Measurements from ENCODE around the gene RABGAP1.
A peak's percentile ranks its signal among the peaks of the same experiment; 100 is the strongest.

Gene RABGAP1

GRCh38 chr9:122955961-122956360 is 15.1 kb downstream of the RABGAP1 start:
- Histone ChIP-seq H3K4me1 (ENCODE audit: control insufficient read depth, insufficient read depth, low read length) (no peaks in the 10 kb centered on the region), H3K27ac (ENCODE audit: extremely low read depth, low read depth, low read length) (no peak overlapping the region), H3K36me3 (ENCODE audit: control insufficient read depth in 2 of 2, insufficient read depth in 1 of 2, low read length in 2 of 2) (peaks cover 4 to 17% of the 10 kb centered on the region in 2 experiments; a peak in 2 of 3 replicates), H3K4me3 (ENCODE audit: low read depth, low read length) (no peak overlapping the region), H3K9me3 (ENCODE audit: control insufficient read depth, insufficient read depth, low read depth, low read length) (no peaks in the 10 kb centered on the region)
- no peak for TF ChIP-seq ZNF571 (tag by site-specific recombination; IDR thresholded peaks at IDR 0.05)
- no peak for TF ChIP-seq ZNF521 (tag by site-specific recombination; IDR thresholded peaks at IDR 0.05)
- no peak for TF ChIP-seq KLF9 (tag by site-specific recombination; IDR thresholded peaks at IDR 0.05; ENCODE audit: low read depth)
- no peak for TF ChIP-seq ZNF501 (tag by site-specific recombination; IDR thresholded peaks at IDR 0.05)
- no peak for TF ChIP-seq ZNF658 (tag by site-specific recombination; IDR thresholded peaks at IDR 0.05)
- POLR2A ChIA-PET: interaction anchor here (5.2 kb wide), 1 partner anchor 15 kb away, joined by 24 read pairs; the partner anchor contains the start of gene RABGAP1
- CTCF ChIA-PET: interaction anchor here (0.7 kb wide), 1 partner anchor 584 kb away, joined by 3 read pairs; no protein-coding TSS in a partner anchor

- H3K9me3 ChIP-seq (ENCODE audit: control insufficient read depth, insufficient read depth, low read depth, low read length): no peaks in the 10 kb centered on the region
- H3K4me1 ChIP-seq (ENCODE audit: control insufficient read depth, insufficient read depth, low read length): no peaks in the 10 kb centered on the region
- H3K4me3 ChIP-seq (ENCODE audit: low read depth, low read length): no peak overlapping the region
- POLR2A ChIA-PET: interaction anchor here (1.8 kb wide), 1 partner anchor 21 kb away, joined by 12 read pairs; the partner anchor contains the start of gene RABGAP1
- peaks cover 12 to 39% of the 10 kb centered on the region in 2 experiments for H3K36me3 ChIP-seq (ENCODE audit: control insufficient read depth in 2 of 2, insufficient read depth in 1 of 2, low read length in 2 of 2)
- CTCF ChIA-PET: interaction anchor here (0.9 to 1.1 kb wide), 2 partner anchors 31 to 57 kb away, joined by 3 to 5 read pairs; no protein-coding TSS in a partner anchor
- no peak overlapping the region for H3K27ac ChIP-seq (ENCODE audit: extremely low read depth, low read depth, low read length)
- TF ChIP-seq, protein P1, sequence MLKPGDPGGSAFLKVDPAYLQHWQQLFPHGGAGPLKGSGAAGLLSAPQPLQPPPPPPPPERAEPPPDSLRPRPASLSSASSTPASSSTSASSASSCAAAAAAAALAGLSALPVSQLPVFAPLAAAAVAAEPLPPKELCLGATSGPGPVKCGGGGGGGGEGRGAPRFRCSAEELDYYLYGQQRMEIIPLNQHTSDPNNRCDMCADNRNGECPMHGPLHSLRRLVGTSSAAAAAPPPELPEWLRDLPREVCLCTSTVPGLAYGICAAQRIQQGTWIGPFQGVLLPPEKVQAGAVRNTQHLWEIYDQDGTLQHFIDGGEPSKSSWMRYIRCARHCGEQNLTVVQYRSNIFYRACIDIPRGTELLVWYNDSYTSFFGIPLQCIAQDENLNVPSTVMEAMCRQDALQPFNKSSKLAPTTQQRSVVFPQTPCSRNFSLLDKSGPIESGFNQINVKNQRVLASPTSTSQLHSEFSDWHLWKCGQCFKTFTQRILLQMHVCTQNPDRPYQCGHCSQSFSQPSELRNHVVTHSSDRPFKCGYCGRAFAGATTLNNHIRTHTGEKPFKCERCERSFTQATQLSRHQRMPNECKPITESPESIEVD (tag by site-specific recombination; IDR thresholded peaks at IDR 0.05): no peak
- peak; percentile 61 for TF ChIP-seq SETDB1 (IDR thresholded peaks at IDR 0.05; ENCODE audit: insufficient read length, low read length)
- TF ChIP-seq KLF16 (tag by site-specific recombination; IDR thresholded peaks at IDR 0.05): no peak
These were observed 20.3 kb downstream of the RABGAP1 start for GRCh38 chr9:122961139-122961538.

DNA sequence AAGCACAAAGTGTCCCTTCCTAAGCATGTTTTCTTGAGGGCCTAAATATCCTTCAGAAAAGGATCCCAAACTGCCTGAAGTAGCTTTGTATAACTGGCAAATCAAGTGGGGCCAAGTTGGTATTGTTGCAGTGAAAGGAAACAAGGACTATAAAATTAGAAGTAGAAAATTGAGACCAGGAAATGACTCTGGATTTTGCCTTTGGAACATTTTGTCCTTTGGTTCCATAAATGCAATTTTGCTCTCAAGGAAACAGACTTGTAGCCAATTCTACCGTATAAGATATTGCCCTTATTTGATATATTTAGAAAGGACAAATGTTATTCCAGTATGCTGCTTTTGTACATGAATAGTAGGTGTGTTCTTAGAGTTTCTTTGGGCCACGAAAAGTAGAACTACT is 34.4 kb downstream of the RABGAP1 start:
- no peak overlapping the region for H3K4me3 ChIP-seq (ENCODE audit: low read depth, low read length)
- TF ChIP-seq ZNF114 (tag by site-specific recombination; IDR thresholded peaks at IDR 0.05): no peak
- H3K27ac ChIP-seq (ENCODE audit: extremely low read depth, low read depth, low read length): no peak overlapping the region
- POLR2A ChIA-PET: no interaction called here
- CTCF ChIA-PET: interaction anchor here (0.9 kb wide), 1 partner anchor 16 kb away, joined by 3 read pairs; no protein-coding TSS in a partner anchor
- no peaks in the 10 kb centered on the region for H3K4me1 ChIP-seq (ENCODE audit: control insufficient read depth, insufficient read depth, low read length)
- no peaks in the 10 kb centered on the region for H3K9me3 ChIP-seq (ENCODE audit: control insufficient read depth, insufficient read depth, low read depth, low read length)
- peaks cover 8 to 34% of the 10 kb centered on the region in 2 experiments; a peak in 2 of 3 replicates for H3K36me3 ChIP-seq (ENCODE audit: control insufficient read depth in 2 of 2, insufficient read depth in 1 of 2, low read length in 2 of 2)

GRCh38 chr9:122978601-122979000 is 37.8 kb downstream of the RABGAP1 start:
- TF ChIP-seq ZNF184 (tag by site-specific recombination; IDR thresholded peaks at IDR 0.05) (no peak), ZNF416 (tag by site-specific recombination; IDR thresholded peaks at IDR 0.05) (no peak), ZNF792 (tag by site-specific recombination; IDR thresholded peaks at IDR 0.05) (no peak), OSR2 (tag by site-specific recombination; IDR thresholded peaks at IDR 0.05) (no peak), ZBTB17 (tag by site-specific recombination; IDR thresholded peaks at IDR 0.05) (no peak), ZNF658 (tag by site-specific recombination; IDR thresholded peaks at IDR 0.05) (no peak), ZNF664 (tag by site-specific recombination; IDR thresholded peaks at IDR 0.05) (no peak), ZNF791 (tag by site-specific recombination; IDR thresholded peaks at IDR 0.05) (no peak), ZNF423 (tag by site-specific recombination; IDR thresholded peaks at IDR 0.05) (no peak), MZF1 (tag by site-specific recombination; IDR thresholded peaks at IDR 0.05; ENCODE audit: borderline replicate concordance) (no peak), ZNF214 (tag by site-specific recombination; IDR thresholded peaks at IDR 0.05; ENCODE audit: borderline replicate concordance) (no peak), ZNF600 (tag by site-specific recombination; IDR thresholded peaks at IDR 0.05) (no peak)
- TF ChIP-seq, protein P2, sequence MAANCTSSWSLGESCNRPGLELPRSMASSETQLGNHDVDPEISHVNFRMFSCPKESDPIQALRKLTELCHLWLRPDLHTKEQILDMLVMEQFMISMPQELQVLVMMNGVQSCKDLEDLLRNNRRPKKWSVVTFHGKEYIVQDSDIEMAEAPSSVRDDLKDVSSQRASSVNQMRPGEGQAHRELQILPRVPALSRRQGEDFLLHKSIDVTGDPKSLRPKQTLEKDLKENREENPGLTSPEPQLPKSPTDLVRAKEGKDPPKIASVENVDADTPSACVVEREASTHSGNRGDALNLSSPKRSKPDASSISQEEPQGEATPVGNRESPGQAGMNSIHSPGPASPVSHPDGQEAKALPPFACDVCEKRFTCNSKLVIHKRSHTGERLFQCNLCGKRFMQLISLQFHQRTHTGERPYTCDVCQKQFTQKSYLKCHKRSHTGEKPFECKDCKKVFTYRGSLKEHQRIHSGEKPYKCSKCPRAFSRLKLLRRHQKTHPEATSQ (tag by site-specific recombination; IDR thresholded peaks at IDR 0.05): no peak
- no peak overlapping the region for H3K4me3 ChIP-seq (ENCODE audit: low read depth, low read length)
- H3K9me3 ChIP-seq (ENCODE audit: control insufficient read depth, insufficient read depth, low read depth, low read length): no peaks in the 10 kb centered on the region
- POLR2A ChIA-PET: no interaction called here
- H3K27ac ChIP-seq (ENCODE audit: extremely low read depth, low read depth, low read length): no peak overlapping the region
- H3K36me3 ChIP-seq (ENCODE audit: control insufficient read depth in 2 of 2, insufficient read depth in 1 of 2, low read length in 2 of 2): peaks cover 0 to 13% of the 10 kb centered on the region in 2 experiments; a peak in 2 of 3 replicates
- CTCF ChIA-PET: no interaction called here
- H3K4me1 ChIP-seq (ENCODE audit: control insufficient read depth, insufficient read depth, low read length): no peaks in the 10 kb centered on the region

Data from HEK293 (cell line).